ENCODE results near the gene SOS1. TPM values are rescaled to one million over a fixed set of nuclear protein-coding genes. Genes with fewer than 3 reads are reported as not detected.

Gene SOS1
- total RNA-seq, 1 experiment from 2014 or later = 28.7 TPM

GRCh38 chr2:39144416-39144815 is 23.6 kb upstream of the SOS1 start:
- no peak overlapping the region for H3K4me3 ChIP-seq (ENCODE audit: low read depth in 2 of 2, low read length in 2 of 2)
- no peaks in the 10 kb centered on the region for H3K9me3 ChIP-seq (ENCODE audit: control insufficient read depth, insufficient read depth, low read depth, low read length)
- ChIA-PET POLR2A (no interaction called here), CTCF (no interaction called here)
- no peak overlapping the region for H3K27ac ChIP-seq (ENCODE audit: low read length)
- DNase-seq (ENCODE audit: low read depth, low spot score) = no peak
- no peaks in the 10 kb centered on the region for H3K27me3 ChIP-seq (ENCODE audit: control insufficient read depth, insufficient read depth, low read length)
- H3K36me3 ChIP-seq (ENCODE audit: control insufficient read depth, insufficient read depth, low read length) = no peaks in the 10 kb centered on the region
- TF ChIP-seq SIN3A (IDR thresholded peaks at IDR 0.05; ENCODE audit: borderline replicate concordance, insufficient read depth, low read depth, low read length) = no peak
- no peak for TF ChIP-seq TCF7L2 (IDR thresholded peaks at IDR 0.05; ENCODE audit: low read depth, low read length)
- no peak for TF ChIP-seq REST (IDR thresholded peaks at IDR 0.05; ENCODE audit: insufficient read depth in 1 of 2, low read depth in 2 of 2, low read length in 1 of 2)
- no peak for TF ChIP-seq CTCF (IDR thresholded peaks at IDR 0.05)
- no peak for TF ChIP-seq POLR2AphosphoS5 (IDR thresholded peaks at IDR 0.05; ENCODE audit: low read depth, low read length)
- H3K4me1 ChIP-seq (ENCODE audit: control insufficient read depth, insufficient read depth, low read length) = no peaks in the 10 kb centered on the region
- intact Hi-C loops (cut with micrococcal nuclease; ENCODE audit: unreplicated experiment) (no loop called here), in situ Hi-C loops (cut with HindIII; ENCODE audit: low pct_unique_long_range_greater_than_20kb, low sequenced_read_pairs) (no loop called here)
- ATAC-seq = no peak
- no TSS peak for BruUV-seq (replicated peaks)

GRCh38 chr2:39142904-39143605 is 22.2 kb upstream of the SOS1 start:
- no TSS peak for BruUV-seq (replicated peaks)
- DNase-seq (ENCODE audit: low read depth, low spot score) (no peak), ATAC-seq (no peak)
- H3K4me1 ChIP-seq (ENCODE audit: control insufficient read depth, insufficient read depth, low read length) = no peaks in the 10 kb centered on the region
- H3K27me3 ChIP-seq (ENCODE audit: control insufficient read depth, insufficient read depth, low read length) = no peaks in the 10 kb centered on the region
- H3K9me3 ChIP-seq (ENCODE audit: control insufficient read depth, insufficient read depth, low read depth, low read length) = no peaks in the 10 kb centered on the region
- intact Hi-C loops (cut with micrococcal nuclease; ENCODE audit: unreplicated experiment) (no loop called here), in situ Hi-C loops (cut with HindIII; ENCODE audit: low pct_unique_long_range_greater_than_20kb, low sequenced_read_pairs) (no loop called here)
- POLR2A ChIA-PET = no interaction called here
- H3K27ac ChIP-seq (ENCODE audit: low read length) = no peak overlapping the region
- TF ChIP-seq REST (IDR thresholded peaks at IDR 0.05; ENCODE audit: insufficient read depth in 1 of 2, low read depth in 2 of 2, low read length in 1 of 2) (no peak), CTCF (IDR thresholded peaks at IDR 0.05) (no peak), POLR2AphosphoS5 (IDR thresholded peaks at IDR 0.05; ENCODE audit: low read depth, low read length) (no peak), TCF7L2 (IDR thresholded peaks at IDR 0.05; ENCODE audit: low read depth, low read length) (no peak), SIN3A (IDR thresholded peaks at IDR 0.05; ENCODE audit: borderline replicate concordance, insufficient read depth, low read depth, low read length) (no peak)
- no peaks in the 10 kb centered on the region for H3K36me3 ChIP-seq (ENCODE audit: control insufficient read depth, insufficient read depth, low read length)
- CTCF ChIA-PET = no interaction called here
- H3K4me3 ChIP-seq (ENCODE audit: low read depth in 2 of 2, low read length in 2 of 2) = no peak overlapping the region

Data from Panc1 (cell line).